Activated gamma-delta T cell (primary cell): Measurements from ENCODE around the gene TUBGCP6.

Source experiments
- DNase-seq: peaks from one replicate; lab custom pipeline; 2025; lab: John Stamatoyannopoulos, UW

TUBGCP6 gene

DNA sequence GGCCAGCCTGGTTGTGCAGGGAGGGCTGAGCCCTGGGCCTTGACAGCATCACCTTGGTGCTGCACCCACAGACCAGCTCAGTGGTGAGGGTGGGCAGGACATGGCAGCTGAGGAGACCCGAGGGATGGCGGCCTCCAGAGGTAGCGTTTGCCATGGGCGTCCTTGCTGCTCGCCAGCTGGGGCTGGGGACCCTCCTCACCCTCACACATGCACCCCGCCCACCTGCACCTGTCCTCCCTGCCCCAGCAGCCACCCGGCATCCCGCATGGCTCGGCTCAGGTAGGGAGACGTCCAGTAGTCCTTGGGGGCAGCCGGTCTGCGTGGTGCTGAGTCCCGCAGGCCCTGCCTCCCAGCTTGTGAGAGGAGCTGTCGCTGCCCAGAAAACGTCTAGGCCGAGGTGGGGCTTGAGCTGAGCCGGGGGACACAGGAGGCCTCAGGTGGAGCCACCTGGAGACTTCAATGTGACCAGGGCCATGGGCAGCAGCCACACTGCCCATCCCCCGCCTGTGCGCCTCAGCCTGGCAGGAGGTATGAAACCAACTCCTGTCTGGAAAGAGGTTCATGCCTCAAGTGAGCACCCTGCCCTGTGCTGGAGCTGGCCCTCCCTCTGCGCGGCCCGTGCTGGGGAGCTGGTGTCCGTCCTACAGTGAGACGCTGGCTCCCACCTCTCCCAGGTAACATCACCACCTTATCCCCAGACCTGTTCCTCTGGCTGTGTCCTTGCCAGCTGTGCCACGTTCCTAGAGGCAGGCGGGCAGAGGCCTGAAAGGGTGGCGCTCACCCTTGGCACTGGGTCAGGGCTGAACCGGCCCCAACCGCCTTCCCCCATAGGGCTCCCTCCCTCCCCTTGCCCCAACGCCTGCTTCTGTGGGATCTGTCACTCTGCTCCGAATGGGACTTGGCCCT lies 62.4 kb downstream of the TUBGCP6 start:
- DNase-seq, result no peak

DNA sequence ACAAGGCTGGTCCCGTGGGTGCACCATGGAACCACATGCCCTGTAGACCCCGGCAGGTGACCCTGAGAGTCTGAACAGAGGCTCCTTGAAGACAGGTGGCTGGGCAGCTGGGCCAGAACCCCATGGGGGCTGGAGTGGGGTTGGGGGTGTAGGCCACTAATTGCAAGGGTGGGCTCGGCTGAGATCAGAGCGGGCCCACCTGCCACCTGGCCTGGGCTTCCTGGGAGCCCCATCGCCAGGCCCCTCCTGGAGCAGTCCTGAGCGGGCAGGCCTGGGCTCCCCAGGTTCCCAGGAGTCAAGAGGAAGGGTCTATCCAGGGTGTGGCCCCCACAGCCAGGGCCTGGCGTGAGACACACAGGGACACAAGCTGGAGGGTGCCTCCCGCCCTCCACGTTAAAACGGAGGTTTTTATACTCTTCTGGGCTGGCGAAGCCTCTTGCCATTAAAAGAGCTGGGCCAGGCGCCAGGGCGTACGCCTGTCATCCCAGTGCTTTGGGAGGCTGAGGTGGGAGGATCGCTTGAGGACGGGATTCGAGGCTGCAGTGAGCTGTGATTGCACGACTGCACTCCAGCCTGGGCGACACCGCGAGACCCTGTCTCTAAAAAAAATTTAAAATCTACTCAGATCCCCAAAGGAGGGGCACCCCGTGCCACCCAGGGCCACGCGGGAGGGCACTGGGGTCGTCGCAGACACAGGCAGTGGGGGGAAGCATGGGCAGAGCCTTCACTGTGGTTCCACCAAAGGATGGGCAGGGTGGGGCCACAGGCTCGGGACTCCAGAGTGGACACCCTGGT lies 63.9 kb downstream of the TUBGCP6 start:
- no peak for DNase-seq

DNA sequence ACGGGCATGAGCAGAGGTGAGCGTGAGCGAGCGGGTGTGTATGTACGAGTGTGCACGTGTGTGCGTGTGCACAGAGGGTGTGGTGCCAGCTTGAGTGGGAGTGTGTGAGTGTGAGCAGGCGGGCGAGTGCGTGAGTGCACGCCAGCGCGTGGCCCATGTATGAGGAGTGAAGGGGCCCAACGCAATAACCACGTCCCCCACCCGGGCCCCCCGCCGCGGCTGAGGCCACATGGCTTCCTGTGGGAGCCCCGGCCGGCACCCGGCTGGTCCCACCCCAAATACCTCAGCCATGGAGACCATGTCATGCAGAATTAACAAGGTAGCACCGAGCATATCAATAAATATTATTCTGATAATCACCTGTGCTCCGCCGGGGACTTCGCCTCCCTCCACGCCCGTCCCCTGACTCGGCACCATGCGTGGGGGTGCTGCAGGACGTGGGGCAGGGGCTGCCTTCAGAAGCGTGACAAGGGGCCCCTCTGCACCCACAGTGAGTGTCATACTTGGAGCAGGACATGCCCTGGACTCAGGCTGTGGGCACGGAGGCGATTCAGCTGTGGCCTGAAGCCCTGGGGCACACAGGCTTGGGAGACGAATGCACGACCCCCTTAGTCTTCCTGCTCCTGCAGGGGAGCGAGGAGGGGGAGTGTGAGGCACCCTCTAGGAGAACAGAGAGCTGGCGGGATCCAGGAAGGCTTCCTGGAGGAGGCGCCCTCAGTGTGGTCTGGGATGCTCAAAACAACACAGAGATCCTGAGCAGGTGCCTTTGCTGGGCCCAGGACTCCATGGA lies 64.7 kb downstream of the TUBGCP6 start:
- DNase-seq, result no peak

DNA sequence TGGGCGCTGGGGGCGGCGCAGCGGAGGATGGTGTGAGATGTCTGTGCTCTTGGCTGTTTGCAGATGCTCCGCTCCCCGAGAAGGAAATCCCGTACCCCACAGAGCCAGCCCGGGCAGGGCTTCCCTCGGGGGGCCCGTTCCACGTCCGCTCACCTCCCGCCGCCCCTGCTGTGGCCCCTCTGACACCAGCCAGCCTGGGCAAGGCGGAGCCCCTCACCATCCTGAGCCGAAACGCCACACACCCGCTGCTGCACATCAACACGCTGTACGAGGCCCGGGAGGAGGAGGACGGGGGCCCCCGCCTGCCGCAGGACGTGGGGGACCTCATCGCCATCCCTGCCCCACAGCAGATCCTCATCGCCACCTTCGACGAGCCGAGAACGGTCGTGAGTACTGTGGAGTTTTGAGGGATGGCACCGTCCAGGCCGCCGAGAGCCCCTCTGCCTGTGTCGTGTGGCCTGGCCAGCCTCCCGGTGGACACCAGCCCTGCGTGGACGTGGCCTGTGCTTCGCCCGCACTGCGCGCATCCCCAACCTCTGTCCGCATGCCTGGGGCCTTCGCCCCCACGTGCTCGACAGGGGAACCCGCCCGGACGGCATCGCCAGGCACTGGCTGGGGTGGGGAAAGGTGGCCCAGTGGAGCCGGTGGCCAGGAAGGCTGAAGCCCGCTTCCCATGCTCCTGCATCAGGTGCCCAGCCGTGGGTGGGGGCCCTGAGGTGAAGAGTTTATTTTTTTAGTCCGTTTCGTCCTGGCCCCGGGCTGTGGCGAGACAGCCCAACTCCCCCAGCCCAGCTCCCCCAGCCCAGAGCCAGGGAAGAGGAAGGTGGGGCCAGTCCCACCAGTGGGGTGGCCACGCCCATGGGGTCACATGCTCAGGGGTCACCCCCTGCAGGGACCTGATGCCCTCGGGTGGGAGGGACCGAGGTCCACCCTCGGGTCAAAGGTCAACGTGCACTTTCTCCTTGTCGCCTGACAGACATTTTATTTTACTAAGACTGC lies 65.7 kb downstream of the TUBGCP6 start:
- no peak for DNase-seq

DNA sequence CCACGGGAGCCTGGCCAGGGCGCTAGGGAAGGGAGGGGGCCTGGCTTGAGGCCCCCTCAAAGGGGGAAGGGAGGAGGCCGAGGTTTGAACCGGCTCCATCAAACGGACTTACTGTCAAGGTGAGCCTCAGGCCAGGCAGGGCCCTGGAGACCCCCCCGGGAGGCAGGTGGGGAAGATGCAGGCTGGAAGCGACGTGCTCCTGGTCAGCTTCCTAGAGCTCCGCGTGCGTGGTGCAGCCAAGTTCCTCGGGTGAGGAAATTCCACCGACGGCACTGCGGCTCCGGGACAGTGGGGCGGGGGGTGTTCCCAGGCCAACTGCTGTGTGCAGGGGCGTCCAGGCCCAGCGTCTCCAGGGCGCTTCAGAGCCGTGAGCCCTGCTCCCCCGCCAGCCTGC lies 66.4 kb downstream of the TUBGCP6 start:
- DNase-seq, result no peak

DNA sequence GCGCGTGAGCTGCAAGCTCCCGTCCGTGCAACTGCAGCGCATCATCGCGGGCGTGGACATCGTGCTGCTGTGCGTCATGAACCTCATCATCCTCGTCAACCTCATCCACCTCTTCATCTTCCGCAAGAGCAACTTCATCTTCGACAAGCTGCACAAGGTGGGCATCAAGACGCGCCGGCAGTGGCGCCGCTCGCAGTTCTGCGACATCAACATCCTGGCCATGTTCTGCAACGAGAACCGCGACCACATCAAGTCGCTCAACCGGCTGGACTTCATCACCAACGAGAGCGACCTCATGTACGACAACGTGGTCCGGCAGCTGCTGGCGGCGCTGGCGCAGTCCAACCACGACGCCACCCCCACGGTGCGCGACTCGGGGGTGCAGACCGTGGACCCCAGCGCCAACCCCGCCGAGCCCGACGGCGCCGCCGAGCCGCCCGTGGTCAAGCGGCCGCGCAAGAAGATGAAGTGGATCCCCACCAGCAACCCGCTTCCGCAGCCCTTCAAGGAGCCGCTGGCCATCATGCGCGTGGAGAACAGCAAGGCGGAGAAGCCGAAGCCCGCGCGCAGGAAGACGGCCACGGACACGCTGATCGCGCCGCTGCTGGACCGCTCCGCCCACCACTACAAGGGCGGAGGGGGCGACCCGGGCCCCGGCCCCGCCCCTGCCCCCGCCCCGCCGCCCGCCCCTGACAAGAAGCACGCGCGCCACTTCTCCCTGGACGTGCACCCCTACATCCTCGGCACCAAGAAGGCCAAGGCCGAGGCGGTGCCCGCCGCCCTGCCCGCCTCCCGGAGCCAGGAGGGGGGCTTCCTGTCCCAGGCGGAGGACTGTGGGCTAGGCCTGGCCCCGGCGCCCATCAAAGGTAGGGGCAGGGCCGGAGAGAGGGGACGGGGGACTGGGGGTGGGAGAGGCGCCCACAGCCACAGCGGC lies 67.0 kb downstream of the TUBGCP6 start:
- no peak for DNase-seq

DNA sequence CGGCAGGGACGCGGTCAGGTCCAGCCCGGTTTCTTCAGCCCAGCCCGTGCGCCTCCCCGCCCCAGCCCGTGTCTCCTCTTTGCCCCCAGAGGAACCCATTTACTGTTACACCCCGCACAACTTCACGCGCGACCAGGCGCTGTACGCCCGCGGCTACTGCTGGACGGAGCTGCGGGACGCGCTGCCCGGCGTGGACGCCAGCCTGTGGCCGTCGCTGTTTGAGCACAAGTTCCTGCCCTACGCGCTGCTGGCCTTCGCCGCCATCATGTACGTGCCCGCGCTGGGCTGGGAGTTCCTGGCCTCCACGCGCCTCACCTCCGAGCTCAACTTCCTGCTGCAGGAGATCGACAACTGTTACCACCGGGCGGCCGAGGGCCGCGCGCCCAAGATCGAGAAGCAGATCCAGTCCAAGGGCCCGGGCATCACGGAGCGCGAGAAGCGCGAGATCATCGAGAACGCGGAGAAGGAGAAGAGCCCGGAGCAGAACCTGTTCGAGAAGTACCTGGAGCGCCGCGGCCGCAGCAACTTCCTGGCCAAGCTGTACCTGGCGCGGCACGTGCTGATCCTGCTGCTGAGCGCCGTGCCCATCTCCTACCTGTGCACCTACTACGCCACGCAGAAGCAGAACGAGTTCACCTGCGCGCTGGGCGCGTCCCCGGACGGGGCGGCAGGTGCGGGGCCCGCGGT lies 67.8 kb downstream of the TUBGCP6 start:
- no peak for DNase-seq

DNA sequence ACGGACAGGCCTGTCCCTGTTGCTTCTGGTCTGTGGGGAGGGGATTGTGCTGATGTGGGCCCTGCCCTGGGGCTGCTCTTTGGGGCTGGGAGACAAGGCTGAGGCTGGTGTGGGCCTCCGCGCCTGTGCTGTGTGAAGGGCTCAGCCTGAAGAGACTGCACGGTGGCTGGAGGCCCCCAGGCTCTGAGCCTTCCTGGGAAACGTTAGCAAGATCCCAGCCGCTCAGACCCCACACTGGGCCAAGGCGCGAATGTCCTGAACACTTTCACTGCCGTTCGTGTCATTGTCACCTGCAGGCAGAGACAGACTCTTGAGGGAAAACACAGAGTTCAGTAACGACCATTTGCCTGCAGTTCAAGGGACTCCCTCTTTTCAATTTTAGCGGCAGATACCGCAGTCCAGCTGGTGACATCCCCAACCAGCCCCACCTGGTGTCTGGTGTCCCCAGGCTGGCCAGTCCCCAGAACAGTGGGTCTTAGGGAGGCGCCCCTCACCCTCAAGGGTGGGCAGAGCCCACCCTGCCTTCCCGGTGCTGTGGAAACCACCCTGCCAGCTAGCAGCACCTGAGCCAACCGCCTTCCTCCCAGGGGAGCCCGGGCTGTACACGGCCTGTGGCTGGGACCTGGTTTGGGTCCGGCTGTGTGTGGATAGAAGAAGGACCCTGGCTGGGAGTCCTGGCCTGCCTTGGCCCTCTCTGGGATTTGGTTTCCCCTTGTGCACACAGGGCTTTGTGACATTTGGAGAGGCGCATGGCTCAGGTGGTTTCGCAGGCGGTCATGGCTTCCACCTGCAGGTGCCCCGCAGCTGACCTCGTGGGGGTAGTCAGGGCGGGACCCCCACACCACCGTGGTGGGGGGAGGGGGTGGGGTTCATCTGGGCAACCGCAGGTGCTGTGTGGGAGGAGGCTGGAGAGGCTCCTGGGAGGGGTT lies 68.6 kb downstream of the TUBGCP6 start:
- no peak for DNase-seq

DNA sequence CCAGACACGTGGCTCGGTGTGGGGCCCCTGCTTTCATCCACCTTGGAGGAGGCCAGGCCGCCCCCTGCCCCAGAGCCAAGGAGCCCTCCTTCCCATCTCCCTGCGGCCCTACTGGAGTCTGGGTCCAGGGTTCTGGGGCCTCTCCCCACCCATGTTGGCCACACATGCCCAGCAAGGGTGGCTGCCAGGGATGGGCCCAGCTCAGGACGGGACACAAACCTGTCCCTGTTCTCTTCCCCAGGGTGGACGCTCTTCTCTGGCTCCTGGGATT lies 69.7 kb downstream of the TUBGCP6 start:
- DNase-seq, result no peak

DNA sequence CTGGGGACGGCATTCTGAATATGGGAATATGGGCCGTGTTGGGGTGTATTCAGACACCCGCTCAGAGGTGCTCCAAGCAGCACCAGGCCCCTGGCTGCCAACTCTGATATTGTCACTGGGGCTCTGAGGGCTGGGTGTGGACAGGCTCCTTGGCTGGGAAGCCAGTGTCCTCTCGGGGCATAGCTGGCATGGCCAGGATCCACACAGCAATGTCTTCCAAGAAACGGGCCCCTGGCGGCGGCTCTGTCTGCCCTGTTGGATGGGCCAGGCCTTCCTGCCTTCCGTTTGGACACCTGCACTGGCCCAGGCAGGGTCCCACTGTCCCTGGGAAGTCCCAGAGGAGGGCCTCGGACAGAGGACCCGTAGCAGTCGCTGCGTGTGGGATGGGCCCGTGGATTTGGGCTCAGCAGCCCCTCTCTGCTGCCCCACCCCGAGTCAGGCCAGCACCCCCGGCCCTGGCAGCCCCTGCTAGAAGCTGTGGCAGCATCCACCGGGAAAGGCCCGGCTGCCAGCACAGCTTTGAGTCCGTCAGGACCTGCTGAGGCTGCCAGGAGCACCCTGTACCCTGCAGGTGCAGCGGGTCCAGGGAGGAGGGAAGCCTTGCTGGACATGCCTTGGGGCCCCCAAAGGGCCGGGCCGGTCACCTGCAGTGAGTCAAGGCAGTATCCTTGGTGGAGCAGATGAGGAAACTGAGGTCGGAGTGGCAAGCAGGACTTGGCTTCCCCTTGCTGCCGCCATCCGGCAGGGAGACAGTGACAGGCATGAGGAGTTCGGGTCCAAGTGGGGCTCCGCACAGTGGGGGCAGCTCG lies 70.2 kb downstream of the TUBGCP6 start:
- no peak for DNase-seq

DNA sequence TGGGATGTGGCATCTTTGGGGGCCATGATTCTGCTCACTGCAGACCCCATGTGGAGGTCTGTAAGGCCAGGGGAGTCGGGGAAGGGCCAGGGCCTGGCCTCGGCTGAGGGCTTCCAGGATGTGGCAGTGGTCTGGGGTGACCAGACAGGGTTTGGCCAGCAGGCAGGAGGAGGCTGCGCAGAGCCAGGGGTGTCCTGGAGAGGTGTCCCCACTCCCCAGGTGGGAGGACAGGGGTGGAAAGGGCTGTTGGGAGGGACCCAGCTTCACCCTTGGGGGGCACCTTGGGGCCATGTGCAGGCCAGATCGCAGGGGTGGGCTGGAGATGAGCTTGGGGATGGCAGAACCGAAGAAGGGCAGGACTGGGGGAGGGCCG lies 70.9 kb downstream of the TUBGCP6 start:
- no peak for DNase-seq

DNA sequence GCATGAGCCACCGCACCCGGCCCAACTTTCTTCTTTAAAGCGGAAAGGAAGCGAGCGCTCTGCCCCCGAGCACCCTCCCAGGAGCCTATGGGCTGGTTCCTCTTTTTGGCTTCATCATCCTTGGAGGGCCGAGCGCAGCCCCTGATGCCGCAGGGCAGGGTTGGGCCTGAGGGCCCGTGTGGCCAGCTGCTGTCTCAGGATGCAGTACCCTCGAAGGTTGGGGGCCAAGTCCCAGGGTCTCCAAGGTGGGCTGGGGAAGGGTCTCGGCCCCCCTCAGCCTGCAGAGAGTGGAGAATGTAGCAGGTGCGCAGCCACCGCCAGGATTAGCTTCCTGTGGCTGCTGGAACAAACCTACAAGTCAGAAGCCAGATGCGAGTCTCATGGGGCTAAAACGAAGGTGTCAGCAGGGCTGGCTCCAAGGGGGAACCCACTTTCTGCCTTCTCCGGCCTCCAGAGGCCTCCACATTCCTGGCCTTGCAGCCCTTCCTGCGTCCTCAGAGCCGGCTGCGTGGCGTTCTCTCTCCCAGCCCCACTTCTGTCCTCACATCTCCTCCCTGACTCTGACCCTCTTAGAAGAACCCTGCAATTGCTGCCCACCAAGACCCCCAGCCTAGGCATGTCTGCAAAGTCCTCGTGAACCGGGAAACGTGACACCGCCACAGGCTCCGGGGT lies 71.4 kb downstream of the TUBGCP6 start:
- DNase-seq, result no peak

DNA sequence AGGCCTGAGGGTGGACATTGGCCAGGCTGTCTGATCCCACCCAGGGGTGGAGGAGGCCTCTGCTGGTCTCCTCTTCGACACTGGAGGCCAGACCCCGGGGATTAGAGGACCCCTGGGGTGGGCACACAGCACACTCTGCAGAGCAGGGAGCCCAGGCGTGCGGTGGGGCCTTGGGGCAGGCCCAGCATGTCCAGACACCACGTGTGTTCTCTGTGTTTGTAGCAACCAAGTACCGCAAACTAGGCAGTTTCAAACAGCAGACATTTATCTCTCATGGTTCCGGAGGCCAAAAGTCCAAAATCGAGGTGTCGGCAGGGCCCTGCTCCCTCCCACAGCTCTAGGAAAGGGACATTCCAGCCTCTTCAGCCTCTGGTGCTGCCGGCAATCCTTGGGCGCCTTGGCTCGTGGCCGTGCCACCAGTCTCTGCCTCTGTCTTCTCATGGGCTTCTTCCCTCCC lies 72.8 kb downstream of the TUBGCP6 start:
- no peak for DNase-seq

DNA sequence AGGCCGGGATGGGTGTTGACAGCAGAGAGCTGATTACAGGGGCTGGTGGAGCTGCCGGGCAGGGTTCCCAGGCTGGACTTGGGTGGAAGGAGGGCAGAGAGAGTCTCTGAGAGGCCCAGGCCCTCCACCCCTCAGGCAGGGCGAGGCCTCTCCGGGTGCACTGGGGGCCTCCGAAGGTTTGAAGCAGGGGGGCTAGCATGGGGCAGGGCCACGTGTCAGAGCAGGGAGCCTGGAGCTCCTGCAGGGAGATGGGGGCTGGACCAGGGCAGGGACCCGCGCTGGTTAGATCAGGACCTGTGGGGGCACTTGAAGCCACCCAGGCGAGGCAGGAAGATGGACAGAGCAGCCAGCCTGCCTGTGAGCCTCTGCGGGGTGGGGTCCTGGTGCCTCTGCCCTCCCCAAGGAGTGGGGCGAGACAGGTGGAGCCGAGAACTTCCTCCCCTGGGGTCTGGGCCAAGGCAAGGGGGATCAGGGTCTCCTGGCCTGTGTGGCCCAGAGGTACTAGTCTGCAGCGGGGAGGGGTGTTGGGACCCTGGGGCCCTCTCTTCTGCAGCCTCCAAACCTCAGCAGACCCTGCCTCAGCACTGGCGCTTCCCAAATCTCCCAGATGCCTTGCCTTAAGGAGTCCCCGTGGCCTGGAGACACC lies 73.4 kb downstream of the TUBGCP6 start:
- DNase-seq, result no peak

DNA sequence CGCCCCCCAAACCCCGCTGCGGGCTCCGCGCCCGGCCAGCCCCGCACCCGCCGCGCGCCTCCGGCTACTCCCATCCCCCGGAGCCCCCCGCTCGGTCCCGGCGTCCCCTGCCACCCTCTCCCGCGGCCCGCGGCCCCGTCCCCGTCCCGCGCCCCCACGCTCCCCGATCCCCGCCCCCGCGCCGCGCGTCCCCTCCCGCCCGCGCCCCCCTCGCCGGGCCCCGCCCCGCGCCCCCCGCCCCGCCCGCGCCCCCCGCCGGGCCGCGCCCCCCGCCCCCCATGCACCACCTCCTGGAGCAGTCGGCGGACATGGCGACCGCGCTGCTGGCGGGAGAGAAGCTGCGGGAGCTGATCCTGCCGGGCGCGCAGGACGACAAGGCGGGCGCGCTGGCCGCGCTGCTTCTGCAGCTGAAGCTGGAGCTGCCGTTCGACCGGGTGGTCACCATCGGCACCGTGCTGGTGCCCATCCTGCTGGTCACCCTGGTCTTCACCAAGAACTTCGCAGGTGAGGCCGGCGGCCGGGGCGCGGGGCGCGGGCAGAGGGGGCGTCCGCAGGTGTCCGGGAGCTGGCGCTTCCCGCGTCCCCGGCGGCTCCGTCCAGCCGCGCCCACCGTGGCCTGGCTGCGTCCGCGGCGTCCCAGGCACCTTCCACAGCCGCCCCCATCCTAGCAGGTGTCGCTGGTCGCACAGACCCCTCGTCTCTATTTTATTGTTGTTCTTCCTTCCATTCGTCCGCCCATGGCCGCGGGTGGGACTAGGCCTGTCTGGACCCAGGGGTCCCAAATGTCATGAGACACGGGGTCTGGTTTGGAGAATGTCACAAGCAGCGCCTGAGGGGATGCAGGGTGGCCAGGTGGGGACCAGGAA lies 74.1 kb downstream of the TUBGCP6 start, which contains the start of gene PANX2:
Gene PANX2 (plus strand): TSS at position 279 of the 866 bp plus-strand sequence. CDS start 0 bp downstream, at position 279.
- DNase-seq, result no peak
